COR-L47 (cell line): Measurements from ENCODE around the gene ABHD17C.
"Not testable (repeated sequence)": the region's sequence is repeated elsewhere in the genome, so short reads cannot be mapped to it uniquely, and the experiment has no call there.

Experiments used
- DNase-seq: peaks from one replicate; lab custom pipeline; 2025; lab: John Stamatoyannopoulos, UW

ABHD17C gene

DNA sequence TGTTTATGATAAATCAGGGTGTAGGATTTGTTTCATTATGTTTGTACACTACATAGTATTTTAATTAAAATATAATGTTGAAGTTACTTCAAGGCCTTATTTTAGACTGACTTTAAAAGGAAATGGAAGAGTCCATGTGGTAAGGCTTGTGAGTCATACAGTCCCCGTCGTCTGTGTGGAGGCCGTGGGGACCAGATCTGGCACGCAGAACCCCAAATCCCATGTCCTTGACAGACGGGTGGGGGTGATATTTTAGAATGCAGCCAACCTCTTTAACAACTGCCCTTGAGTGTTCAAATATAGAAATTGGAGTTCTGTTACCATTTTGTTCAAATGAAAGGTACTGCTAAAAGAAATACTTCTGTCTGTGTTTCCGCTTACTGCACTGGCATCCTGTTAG is 35.8 kb downstream of the ABHD17C start:
- no peak for DNase-seq

DNA sequence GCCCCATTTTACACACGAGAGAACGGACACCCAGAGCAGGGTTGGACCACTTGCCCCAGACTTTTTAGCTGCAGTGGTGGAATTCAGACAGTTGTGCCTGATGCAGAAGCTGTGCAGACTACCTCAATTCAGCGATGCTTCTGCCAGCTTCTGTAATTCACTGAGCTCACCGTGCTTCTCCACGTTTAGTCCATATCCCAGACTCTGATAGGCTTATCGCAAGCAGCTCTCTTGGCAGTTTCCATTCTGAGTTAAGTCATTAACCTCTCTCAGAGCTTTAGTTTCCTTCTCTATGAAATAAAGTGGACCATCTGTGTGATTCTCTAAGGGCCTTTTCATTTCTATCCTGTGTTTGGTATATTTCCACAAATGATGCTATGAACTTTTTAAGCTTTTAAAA is 37.1 kb downstream of the ABHD17C start:
- no peak for DNase-seq

DNA sequence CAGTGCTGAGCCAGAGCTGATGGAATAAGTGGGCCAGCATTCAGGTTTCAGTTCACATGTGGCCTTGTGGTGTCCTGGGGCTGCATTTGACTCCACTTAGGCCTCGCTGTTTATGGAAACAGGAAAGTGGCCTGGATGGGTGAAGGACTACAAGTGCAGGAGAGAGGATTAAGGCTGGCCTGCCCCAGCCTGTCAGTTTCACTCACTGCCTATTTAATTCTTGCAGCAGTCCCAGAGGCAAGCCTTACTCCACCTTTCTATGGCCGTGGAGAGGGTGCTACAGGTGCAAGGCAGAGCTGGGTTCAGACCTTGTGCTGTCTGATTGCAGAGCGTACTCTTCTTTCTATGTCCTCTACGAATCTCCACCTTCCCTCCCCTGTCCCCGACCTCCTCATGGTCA is 37.7 kb downstream of the ABHD17C start:
- no peak for DNase-seq

DNA sequence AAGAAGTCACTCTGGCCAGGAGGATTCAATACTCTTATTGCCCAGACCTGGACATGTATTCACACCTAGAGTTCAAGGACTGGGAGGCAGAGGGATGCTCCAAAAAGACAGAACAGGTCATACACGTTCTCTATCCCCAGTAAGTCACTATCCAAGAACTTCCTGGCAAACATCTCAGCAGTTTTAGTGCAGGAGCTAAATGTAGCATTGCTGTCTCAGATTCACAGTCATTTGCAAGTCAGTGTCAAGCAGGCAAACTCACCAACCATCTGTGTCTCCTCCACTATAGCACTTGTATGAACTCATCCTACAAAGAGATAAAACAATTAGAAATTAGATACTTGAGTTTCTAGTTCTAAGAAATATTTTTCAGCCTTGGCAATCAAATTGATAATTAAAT is 38.4 kb downstream of the ABHD17C start:
- DNase-seq, result no peak

DNA sequence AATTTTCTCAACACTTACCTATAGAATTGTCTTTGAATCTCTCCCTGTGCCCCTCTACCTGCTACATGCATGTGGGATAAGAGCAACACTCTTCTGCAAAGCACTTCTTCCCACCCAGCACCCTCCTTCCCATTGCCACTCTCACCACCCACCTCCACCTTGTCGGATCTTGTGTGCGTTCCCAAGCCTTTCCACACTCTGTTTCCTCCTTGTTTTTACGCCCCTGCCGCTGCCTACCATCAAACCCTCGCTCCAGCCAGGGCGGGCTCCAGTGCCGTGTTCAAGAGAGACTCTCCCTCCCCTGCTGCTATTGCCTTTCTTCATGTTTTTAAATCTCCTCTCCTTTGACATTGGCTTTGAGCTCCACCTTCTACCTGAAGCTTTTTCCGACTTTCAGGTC is 40.2 kb downstream of the ABHD17C start:
- no peak for DNase-seq

DNA sequence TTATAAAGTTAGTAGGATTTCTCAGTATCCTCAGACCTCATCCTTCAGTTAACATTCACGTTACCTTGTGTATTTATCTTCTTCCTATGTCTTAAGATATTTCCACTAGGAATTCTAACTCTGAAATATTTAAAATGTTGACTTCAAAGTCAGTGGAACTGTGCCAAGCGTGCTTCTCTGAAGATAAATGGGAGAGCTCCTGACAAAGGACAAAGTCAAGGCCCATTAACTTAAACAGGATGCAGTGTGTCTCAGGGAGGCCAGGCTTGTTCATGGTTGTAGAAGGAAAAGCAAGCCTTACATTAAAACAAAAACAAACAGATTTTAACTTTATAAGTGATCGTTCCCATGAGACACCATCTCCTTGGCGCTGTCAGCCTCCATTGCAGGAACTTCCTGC is 41.5 kb downstream of the ABHD17C start:
- DNase-seq, result peak; percentile 2

DNA sequence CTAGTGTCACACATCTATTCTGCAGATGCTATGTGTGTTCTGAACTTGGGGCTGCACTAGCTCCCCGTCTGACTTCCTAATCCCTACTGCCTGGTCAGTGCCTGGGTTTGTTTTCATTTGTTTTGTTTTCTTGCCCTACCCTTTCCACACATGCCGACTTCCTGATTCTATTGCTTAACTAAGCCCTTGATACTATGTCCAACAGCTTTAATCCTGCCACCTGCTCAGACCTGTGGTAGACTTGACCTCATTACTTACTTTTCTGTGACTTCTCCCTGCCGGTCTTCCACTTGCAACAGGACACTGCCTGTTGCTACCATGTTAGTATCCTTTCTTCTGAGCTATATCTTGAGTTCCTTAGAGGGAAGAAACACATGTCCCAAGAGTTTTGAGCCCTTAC is 44.8 kb downstream of the ABHD17C start:
- DNase-seq, result no peak

DNA sequence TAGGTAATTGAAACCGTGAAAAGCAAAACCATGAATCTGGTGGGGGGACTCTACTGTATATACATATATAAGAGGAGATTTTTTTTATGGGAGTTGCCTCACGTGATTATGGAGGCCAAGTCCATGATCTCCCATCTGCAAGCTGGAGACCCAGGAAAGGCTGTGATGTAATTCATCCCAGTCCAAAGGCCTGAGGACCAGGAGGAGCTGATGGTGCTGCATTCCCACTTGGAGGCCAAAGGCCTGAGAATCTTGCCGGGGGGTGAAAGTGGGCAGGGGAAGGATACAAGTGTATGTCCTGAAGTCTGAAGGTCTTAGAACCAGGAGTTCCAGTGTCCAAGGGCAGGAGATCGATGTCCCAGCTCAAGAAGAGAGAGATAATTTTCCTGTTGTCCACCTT is 47.0 kb downstream of the ABHD17C start:
- no peak for DNase-seq

DNA sequence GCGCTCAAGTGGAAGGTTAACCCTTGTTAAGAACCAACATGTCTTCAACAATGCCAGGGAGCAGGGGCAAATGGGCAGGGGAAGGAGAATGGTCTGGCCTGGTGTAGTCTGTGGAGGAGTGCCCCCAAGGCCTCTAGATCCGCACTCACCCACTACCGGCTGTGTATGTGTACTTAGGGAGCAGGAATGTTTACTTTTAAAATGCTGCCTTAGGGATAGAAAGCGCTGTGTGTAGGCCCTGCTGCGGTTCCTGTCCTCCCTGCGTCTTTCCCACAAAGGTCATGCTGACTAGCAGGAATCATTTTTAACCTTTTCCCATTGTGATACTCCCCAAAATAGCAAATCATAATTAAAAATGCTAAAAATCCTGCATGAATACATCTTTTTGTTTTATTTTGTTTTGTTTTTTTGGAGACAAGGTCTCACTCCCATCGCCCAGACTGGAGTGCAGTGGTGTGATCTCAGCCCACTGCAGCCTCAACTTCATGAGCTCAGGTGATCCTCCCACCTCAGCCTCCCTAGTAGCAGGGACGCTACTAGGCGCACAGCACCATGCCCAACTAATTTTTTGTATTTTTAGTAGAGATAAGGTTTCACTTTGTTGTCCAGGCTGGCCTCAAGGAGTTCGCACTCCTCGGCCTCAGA is 48.2 kb downstream of the ABHD17C start:
- DNase-seq, result no peak

DNA sequence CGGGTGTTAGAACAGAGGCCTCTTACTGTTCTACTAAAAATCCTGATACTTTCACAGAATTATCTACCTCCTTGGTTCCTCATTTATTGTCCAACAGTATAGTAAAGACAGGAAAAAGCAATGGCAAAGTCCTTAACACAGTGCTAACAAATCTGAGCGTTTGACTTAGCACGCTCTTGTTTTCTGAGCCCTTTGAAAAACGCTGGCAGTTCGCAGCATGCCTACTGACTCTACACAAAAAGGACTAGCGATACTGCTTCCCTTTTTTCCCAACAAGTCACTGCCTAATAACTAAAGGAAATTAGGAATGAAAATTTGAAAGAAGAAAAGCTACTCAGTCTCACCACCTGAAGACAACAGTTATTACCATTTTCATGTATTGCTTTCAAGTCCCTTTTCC is 49.3 kb downstream of the ABHD17C start:
- DNase-seq, result no peak

DNA sequence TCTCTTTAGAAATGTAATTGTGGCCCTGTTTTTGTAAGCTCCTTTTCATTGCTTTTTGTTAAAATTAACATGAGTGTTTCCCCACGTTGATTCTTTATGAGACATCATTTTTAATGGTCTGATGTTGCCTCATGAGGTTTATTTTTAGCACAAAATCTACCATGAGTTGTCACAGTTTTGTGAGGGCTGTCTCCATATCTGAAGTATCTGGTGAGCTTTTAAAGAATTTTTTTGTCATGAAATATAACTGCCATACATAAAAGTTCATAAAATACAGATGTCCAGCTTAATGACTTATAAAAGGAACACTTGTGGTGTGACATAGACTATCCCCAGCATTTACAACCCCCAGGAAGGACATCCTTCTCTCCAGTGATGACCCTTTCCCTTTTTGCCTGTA is 49.7 kb downstream of the ABHD17C start:
- DNase-seq, result no peak

DNA sequence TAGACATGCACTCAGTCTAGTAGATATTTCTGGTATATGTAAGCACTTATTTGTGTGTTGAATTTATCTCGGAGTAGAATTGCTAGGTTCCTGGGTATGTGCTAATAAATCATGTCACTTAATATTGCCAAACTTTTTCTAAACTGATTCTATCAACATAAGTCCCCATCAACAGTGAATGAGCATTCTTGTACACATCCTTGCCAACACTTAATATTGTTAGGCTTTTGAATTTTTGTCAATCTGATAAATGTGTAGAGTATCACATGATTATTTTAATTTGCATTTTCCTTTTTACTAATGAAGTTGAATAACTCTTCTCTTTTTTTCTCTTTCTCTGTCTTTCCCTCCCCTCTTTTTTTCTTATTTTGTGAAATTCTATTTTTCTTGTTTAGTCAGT is 50.8 kb downstream of the ABHD17C start:
- no peak for DNase-seq

DNA sequence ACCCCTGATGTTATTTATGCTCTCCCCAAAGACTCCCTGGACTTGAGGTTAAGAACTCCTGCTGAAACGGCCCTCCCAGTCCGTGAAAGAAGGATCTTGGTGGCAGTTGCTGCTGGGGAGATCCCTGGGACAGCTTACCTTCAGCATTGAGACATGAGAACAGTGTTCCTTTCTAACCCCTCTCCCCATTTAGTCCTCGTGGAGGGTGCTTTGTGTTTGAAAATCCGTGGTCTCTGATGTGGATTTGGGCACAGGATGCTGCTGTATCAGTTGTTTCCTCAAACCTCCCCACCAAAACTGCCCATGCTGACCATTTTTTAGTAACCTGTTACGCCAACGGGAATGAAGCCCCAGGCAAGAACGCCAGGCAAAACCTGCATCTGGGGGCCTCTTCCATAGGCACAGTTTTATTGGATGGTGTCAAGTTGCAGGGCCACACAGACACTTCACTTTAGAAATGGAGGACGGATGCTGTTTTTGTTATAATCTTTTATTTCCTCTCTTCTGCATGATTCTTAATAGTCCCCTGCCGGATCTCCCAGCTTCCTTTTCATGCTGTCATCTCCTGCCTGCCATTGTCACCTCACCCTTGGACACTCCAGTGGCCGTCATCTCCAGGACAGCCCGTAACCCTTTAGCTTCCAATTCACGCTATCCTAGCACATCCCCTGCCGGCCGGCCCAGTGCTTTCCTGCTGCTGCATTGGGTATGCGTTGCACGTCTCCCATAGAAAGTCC is 52.4 kb downstream of the ABHD17C start:
- DNase-seq, result no peak

DNA sequence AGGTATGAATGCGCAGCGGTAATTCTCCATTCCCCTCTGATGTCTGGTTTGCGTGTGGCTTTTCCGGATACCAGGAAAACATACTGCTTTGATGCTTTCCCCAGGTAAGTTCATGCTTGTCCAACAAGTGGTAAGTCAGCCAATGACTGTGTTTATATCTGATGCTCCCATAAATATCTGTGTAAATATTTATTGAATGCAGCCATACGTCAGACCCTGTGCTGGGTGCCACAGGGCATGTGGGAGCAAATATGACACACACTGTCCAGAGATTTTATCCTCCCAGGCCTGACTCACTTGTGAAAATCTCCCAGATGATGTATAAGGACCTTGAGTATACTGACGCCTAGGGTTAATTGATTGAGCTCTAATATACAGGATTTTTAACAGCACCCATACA is 54.5 kb downstream of the ABHD17C start:
- no peak for DNase-seq

DNA sequence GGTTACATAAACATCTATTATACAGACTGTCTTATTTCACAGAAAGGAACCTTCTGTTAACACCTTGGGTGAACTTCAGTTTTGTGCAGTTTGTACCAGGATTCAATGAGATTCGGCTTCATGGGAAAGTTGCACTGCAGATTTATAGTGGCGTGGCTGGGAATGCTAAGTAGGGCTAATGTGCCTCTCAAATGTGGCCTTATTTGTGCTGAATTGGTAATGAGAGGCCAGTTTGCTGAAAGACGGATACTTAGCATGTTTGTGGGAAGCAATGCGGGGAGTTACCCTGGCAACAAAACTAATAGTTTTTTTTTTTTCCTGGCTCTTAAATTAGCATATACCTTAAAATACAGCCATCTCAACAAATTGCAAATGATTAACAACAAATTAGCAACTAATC is 55.5 kb downstream of the ABHD17C start:
- DNase-seq, result no peak

DNA sequence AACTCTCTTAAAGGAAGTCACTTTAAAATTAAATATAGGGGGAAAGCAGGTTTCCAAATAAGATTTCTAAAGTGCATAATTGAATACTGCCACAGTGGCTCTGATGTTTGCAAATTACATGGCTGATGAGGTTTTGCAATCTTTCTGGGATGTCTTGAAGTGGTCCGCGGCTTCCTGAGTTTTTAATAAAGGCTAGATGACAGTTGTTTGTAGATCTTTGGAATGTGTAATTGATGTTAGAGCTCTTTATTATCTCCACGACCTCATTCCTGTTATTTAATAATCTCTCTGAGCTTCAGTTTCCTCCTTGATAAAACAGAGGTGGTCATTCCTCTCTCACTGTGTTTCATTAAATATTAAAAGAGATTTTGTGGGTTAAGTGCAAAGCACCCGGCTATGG is 57.1 kb downstream of the ABHD17C start:
- DNase-seq, result no peak

DNA sequence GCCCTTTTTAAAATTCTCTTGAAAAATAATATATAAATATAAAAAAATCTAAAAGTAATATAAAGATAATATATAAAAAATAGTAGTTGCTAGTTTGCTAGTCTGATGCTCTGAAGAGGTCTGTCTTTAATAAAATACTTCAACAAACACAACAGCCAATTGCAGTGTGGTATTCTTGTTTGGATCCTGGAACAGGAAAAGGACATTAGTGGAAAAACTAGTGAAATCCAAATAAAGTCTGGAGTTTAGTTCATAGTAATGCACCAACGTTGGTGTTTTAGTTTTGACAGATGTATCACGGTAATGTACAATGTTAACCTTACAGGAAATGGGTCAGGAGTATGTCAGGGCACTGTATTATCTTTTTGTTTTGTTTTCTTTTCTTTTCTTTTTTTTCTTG is 58.1 kb downstream of the ABHD17C start:
- no peak for DNase-seq

DNA sequence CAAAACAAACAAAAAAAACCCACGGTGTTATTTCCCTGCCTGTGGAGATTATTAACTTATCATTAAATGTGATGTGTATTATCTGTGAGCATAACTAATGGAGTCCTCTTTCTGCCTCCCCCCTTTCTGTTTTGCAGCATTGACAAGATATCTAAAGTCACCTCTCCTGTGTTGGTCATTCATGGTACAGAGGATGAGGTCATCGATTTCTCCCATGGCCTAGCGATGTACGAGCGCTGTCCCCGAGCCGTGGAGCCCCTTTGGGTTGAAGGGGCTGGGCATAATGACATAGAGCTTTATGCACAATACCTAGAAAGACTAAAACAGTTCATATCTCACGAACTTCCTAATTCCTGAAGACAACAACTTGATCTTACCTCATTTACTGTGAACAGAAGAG is 58.9 kb downstream of the ABHD17C start:
- no peak for DNase-seq

DNA sequence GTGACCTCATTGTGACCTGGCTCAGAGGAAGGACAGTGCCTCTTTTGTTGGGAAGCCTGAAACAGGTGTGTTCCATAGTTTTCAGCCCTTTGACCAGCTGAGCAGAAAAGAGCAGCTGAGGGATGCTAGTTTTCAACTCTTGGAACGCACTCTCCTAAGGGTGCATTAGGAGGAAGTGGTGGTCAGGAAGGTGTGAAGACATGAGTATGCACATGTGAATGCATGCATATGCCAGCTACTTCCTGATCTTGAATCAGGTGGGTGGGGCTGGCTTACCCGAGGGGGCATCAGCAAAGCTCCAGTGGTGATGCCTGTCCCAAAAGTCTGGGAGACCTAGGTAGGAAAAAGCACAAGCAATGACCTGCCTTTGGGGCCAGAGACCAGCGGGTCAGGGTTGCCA is 60.8 kb downstream of the ABHD17C start:
- no peak for DNase-seq

DNA sequence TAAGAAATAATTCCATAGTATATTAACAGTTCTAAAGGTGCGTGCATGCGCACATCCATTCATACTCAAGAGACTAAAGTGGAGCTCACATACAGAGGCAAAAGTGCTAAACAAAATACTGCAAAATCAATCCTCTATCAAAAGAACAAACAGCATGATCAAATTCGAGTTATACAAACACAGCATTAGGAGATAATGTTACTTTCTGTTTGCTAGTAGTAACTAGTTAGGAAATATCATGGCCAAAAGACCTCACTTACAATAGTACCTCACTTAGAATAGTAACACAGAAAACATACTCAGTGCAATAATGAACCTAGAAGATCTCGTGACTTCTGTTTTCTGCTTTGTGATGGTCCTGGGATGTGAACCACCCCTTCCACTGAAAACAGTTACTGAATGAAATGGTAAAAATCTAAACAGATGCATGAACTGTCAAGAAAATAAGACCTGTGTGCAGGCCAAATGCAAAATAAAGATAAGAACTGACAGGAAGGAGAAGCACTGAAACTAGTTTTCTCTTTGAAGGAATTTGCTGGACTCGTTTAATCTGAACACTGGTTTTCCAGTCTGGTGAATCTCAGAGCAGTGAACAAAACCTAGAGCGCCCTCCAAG is 63.1 kb downstream of the ABHD17C start:
- no peak for DNase-seq

DNA sequence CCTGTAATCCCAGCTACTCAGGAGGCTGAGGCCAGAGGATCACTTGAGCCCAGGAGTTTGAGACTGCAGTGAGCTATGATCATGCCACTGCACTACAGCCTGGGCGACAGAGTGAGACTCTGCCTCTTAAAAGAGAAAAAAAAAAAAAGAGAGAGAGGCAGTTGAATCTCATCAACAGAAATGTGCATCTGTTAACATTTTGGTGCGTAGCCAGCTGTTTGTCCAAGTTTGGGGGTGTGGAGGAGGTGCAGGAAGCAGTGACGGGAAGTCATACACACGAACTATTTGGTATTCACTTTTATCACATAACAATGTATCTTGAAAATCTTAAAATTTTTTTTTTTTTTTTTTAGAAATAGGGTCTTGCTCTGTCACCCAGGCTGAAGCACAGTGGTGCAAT is 65.8 kb downstream of the ABHD17C start:
- no peak for DNase-seq

DNA sequence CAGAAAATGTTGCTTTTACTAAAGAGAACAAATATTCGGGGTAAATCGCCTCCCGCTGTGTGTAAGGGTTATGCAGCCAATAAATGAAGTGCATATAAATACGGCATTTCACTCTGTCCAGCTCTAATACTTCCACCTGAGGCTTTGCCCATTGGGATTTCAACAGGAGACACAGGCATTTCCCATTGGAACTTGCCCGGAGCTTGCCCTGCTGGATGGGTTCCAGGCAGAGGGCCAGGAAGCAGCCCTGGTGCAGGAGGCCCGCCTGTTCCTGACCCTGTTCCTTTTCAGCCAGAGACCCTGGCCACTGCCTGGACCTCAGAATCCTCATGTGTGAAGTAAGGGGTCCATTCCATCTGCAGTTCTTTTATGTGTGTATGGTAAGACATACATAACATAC is 66.6 kb downstream of the ABHD17C start:
- DNase-seq, result no peak

DNA sequence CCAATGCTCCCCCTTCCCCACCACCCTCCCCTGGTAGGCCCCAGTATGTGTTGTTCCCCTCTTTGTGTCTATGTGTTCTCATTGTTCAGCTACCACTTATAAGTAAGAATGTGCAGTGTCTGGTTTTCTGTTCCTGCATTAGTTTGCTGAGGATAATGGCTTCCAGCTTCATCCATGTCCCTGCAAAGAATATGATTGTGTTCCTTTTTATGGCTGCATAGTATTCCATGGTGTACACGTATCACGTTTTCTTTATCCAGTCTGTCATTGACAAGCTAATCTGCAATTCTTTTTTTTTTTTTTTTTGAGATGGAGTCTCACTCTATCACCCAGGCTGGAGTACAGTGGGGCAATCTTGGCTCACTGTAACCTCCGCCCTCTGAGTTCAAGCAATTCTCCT is 68.1 kb downstream of the ABHD17C start:
- DNase-seq, result not testable (repeated sequence)

DNA sequence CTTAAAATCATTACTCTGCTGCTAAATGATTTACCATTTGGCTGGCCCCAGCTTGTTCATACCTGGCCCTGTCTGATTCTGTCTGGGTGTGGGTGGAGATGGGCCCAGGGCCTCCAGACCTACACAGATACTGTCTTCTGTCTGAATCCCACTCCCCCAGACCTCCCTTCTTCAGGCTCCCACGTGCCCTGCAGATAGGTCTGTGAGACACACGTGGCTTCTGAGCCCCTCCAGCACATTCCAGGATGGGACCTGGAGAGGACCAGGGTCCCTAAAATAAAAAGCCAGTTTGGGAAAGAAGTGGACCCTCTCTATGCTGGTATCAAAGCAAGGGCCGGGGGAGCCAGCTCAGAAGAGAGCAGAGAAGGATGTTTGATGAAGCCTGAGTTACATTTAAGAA is 69.4 kb downstream of the ABHD17C start:
- no peak for DNase-seq
